Spinal cord (tissue), 10 donors: Measurements from ENCODE around the gene PLCB1. TPM values are rescaled to one million over a fixed set of nuclear protein-coding genes. Genes with fewer than 3 reads are reported as not detected.
A peak's percentile ranks its signal among the peaks of the same experiment; 100 is the strongest.

Experiments
- DNase-seq, 6 donors: peaks; one replicate each; pipeline versions ENCODE4 v3.0.0 to v3.0.0-alpha.2; 2013 to 2015; ENCODE audit warnings: low spot score in 6 of 6, low read depth in 4 of 6
- H3K27ac ChIP-seq: one replicate; pipeline ENCODE4 v1.5.1; 2013; ENCODE audit warnings: low read depth, low read length, control low read depth
- H3K27me3 ChIP-seq: one replicate; pipeline ENCODE4 v1.6.1; 2013; ENCODE audit warnings: low read length; ENCODE audit not compliant: control insufficient read depth, insufficient read depth
- H3K36me3 ChIP-seq: one replicate; pipeline ENCODE4 v1.6.1; 2013; ENCODE audit warnings: low read length; ENCODE audit not compliant: control insufficient read depth, insufficient read depth
- H3K4me1 ChIP-seq: one replicate; pipeline ENCODE4 v1.6.1; 2013; ENCODE audit warnings: low read length; ENCODE audit not compliant: control insufficient read depth, insufficient read depth
- H3K4me3 ChIP-seq: one replicate; pipeline ENCODE4 v1.5.1; 2013; ENCODE audit warnings: low read depth, low read length, control low read depth
- H3K9me3 ChIP-seq: one replicate; pipeline ENCODE4 v1.6.1; 2013; ENCODE audit warnings: low read length; ENCODE audit not compliant: control insufficient read depth, insufficient read depth
- WGBS: methylation state at CpG from one replicate; pipeline ENCODE4 v1.1.5; 2013; ENCODE audit warnings: missing lambda C conversion rate; ENCODE audit not compliant: insufficient coverage; 5-methylcytosine and 5-hydroxymethylcytosine counted together
- polyA plus RNA-seq, 2 donors: library from polyadenylated mRNA; unstranded; fragments of 120-200 nt; gene quantifications; one replicate each; pipeline ENCODE4 v1.2.1, GENCODE V29; 2013; ENCODE audit not compliant: insufficient read length in 2 of 2
- total RNA-seq, 2 donors: library from RNA; depleted of rRNA in 1 of 2; stranded (reverse); fragments of 120-200 nt in 1 of 2; fragments of >200 nt in 1 of 2; gene quantifications; one replicate each; pipeline versions ENCODE4 v1.2.3 to v1.2.4, GENCODE V29; 2013 to 2014
- donor health status: healthy.

PLCB1 gene
- total and polyA plus RNA-seq, 4 donors = 42.9 to 111 (median 88.2) TPM

DNA sequence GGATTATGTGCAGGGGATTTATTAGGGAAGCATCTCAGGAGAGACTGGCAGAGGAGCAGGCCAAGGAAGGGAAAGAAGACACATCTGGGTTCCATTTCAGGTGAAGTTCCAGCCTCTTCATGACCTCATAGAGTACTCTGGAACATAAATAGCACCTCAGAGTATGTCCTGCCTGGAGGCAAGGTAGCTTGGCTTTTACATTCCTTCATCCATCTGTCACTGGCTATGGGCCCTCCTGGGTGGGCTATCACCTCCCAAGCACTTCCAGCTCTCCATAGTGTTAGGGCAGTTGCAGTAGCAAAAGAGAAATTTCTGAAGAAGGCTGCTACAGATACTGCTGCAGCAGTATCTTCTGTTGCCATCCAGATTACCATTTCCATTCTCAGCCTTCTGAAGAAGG lies 116.0 kb downstream of the PLCB1 start:
- no peak for DNase-seq
- H3K36me3 ChIP-seq = no peaks in the 10 kb centered on the region
- no peak overlapping the region for H3K4me3 ChIP-seq
- H3K4me1 ChIP-seq = no peaks in the 10 kb centered on the region
- no peaks in the 10 kb centered on the region for H3K9me3 ChIP-seq
- H3K27me3 ChIP-seq = no peaks in the 10 kb centered on the region
- no peak overlapping the region for H3K27ac ChIP-seq

DNA sequence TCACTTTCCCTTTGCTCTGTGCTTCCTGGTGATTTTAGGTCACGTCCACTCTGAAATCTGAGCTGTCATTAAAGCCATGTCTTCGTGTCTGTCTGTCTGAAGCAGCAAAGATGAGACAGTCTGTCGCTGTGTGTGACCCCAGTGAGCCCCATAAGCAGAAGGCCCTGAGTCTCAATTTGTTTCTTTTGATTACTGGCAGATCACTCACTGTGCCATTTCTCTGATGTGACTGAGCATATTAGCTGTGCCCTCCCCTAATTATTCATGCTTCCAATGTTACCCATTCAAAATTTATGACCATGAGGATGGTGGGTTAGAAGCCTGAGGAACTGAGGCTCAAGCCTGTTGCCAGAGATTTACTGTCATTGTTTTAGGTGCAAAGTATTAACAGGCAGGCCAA lies 117.6 kb downstream of the PLCB1 start:
- Histone ChIP-seq H3K27ac (no peak overlapping the region), H3K4me1 (no peaks in the 10 kb centered on the region), H3K4me3 (no peak overlapping the region), H3K36me3 (no peaks in the 10 kb centered on the region), H3K9me3 (no peaks in the 10 kb centered on the region), H3K27me3 (no peaks in the 10 kb centered on the region)
- WGBS = 56% methylated on average over 3 of the region's 3 CpGs
- DNase-seq = no peak

DNA sequence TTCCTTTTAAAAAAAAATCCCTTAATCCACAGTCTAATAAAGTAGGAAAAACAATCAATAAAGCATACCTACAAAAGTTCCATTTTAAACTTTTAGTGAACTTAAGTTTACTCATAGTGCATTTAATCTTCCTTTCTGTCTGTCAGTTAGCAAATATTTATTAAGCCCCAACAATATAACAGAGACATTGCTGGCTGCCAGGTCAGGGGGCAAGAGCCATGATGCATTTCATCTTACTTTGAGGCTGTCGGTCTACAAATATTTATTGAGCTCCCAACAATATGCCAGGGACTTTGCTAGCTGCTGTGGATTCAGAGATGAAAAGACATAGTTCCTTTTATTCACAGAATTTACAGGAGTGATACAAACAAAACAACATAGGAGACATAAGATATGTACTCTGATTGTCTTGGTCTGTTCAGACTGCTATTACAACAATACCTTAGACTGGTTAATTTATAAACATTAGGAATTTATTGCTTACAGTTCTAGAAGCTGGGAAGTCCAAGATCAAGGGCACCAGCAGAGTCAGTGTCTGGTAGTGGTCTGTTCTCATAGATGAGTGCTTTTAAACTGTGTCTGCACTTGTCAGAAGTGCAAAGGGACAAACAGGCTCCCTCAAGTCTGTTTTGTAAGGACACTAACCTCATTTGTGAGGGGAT lies 118.6 kb downstream of the PLCB1 start:
- no peak for DNase-seq
- H3K36me3 ChIP-seq = no peaks in the 10 kb centered on the region
- no peaks in the 10 kb centered on the region for H3K9me3 ChIP-seq
- no peak overlapping the region for H3K4me3 ChIP-seq
- no peaks in the 10 kb centered on the region for H3K27me3 ChIP-seq
- H3K27ac ChIP-seq = no peak overlapping the region
- H3K4me1 ChIP-seq = no peaks in the 10 kb centered on the region
- no CpG with 5 or more reads among the region's 1 CpG for WGBS

DNA sequence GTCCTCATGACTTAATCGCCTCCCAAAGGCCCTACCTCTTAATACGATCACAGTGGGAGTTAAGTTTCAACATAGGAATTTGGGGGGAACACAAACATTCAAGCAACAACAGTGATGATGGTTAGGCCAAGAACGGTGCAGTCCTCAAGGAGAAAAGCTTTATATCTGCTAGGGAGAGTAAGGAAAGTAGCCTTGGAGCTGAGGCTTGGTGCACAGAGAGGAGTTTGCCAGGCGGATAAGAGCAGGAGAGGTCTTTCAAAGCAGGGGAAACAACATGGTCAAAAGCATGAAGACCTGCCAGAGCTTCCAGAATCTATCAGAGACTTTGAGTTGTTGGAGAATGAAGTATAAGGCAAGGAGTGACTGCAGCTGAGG lies 119.1 kb downstream of the PLCB1 start:
- Histone ChIP-seq H3K27me3 (no peaks in the 10 kb centered on the region), H3K4me1 (no peaks in the 10 kb centered on the region), H3K36me3 (no peaks in the 10 kb centered on the region), H3K9me3 (no peaks in the 10 kb centered on the region), H3K4me3 (no peak overlapping the region), H3K27ac (no peak overlapping the region)
- DNase-seq = no peak
- 100% methylated on average over 2 of the region's 4 CpGs for WGBS

DNA sequence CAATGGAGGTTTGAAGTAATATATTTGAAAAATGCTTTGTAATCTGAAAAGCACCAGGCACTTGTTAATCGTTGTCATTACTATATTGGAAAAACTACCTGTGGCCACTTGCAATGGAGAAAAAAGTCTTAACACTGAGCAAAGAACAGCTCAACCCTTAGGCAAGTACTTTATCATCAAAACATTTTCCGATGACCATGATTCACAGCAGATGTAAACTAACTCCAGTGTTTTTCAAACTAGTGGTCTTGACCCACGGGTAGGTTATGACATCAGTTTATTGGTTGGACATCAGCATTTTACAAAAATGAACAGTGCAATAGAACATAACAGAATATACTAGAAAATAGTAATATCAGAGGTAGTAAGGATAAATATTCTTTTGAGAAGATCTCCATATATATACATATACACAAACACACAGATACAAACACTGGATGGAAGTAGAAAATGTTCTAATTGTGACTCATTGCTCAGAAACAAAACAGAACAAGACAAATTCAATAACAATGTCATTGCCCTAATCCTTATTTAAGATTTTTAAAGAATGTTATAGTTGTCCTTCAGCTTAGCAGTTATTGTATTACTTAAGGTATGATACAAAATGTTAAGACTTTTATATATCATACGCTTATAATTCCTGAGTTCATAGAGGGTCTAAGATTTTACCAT lies 123.0 kb downstream of the PLCB1 start:
- Histone ChIP-seq H3K27ac (no peak overlapping the region), H3K4me1 (no peaks in the 10 kb centered on the region), H3K36me3 (no peaks in the 10 kb centered on the region), H3K27me3 (no peaks in the 10 kb centered on the region), H3K4me3 (no peak overlapping the region), H3K9me3 (no peaks in the 10 kb centered on the region)
- no peak for DNase-seq
- no CpG with 5 or more reads among the region's 4 CpGs for WGBS

DNA sequence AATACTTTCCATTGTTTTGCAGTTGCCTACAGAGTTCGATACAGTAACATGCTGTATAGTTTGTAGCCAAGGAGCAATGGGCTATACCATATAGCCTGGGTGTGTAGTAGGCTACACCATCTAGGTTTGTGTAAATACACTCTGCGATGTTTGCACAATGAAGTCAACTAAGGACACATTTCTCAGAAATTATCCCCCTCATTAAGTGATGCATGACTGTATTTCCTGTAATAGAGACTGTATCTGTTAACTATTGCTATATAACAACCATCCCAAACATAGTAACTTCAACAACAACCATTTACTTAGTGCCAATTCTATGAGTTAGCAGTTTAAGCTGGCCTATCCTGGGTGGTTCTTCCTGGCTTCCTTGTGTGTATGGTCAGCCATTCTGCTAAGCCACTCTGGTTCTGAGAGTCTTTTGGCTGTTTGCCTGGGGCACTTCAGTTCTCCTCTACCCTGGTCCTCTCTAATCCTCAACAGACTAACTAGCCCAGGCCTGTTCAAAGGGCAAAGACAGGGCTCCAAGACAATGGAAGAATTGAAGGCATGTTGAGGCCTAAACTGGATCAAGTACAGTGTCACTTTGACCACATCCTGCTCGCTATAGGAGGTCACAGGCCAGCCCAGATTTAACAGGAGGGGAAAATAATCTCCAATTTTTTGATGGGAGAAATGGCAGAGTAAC lies 124.0 kb downstream of the PLCB1 start:
- no peaks in the 10 kb centered on the region for H3K4me1 ChIP-seq
- H3K27me3 ChIP-seq = no peaks in the 10 kb centered on the region
- WGBS = 100% methylated on average over 1 of the region's 3 CpGs
- H3K36me3 ChIP-seq = no peaks in the 10 kb centered on the region
- no peaks in the 10 kb centered on the region for H3K9me3 ChIP-seq
- H3K4me3 ChIP-seq = no peak overlapping the region
- no peak overlapping the region for H3K27ac ChIP-seq
- no peak for DNase-seq

DNA sequence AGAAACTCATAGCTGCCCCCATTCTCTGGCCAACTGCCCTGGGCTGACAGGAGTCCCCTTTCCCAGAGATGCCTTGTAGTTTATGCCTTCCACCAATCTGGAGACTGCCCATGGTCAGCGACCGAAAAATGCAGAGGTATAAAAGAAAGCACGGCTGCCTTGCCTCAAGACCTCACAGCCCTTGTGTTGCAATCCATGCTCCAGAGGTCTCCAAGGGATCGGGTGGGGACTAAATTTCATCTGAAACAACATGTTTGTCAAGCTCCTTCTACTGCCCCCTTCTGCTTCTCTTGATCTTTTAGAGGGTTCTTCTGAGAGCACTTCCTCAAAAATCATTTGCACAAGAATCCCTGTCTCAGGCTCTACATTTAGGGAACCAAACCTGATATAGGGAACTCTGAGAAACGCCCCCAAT lies 128.8 kb downstream of the PLCB1 start:
- no peak overlapping the region for H3K27ac ChIP-seq
- 98% methylated on average over 4 of the region's 5 CpGs for WGBS
- H3K4me1 ChIP-seq = no peaks in the 10 kb centered on the region
- H3K9me3 ChIP-seq = no peaks in the 10 kb centered on the region
- no peaks in the 10 kb centered on the region for H3K36me3 ChIP-seq
- no peak overlapping the region for H3K4me3 ChIP-seq
- no peak for DNase-seq
- no peaks in the 10 kb centered on the region for H3K27me3 ChIP-seq

DNA sequence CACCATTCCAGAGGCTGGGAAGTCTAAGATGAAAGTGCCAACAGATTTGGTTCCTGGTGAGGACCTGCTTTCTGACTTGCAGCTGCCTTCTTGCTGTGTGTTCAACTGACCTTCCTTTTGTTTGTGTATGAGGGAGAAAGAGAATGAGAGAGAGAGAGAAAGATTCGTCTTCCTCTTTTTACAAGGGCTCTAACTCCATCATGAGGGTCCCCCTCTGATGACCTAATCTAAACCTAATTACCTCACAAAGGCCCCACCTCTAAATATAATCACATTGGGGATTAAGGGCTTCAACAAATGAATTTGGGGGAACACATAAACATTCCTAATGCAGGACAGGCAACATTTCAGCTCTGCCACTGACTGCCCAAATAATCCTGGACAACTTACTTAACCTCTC lies 130.7 kb downstream of the PLCB1 start:
- no peaks in the 10 kb centered on the region for H3K27me3 ChIP-seq
- H3K9me3 ChIP-seq = no peaks in the 10 kb centered on the region
- no peak for DNase-seq
- no CpG with 5 or more reads among the region's 1 CpG for WGBS
- no peak overlapping the region for H3K4me3 ChIP-seq
- H3K27ac ChIP-seq = no peak overlapping the region
- H3K36me3 ChIP-seq = no peaks in the 10 kb centered on the region
- H3K4me1 ChIP-seq = no peaks in the 10 kb centered on the region

DNA sequence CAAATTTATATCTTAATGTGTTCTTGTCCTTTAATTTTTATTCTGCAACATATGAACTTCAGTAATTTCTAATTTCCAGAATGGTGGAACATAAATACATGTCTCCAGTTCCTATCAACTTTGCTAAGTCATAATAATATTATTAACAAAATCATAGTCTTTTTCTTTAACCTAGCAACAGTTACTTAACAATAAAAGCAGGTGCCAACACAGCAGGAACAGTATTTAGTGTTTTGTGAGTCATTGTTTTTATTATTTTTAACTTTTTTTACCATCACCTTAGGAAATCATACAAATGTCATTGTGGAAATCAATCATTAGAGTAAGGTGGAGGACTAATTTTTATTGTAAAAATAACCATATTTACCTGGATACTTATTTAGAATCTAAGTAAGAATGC lies 133.5 kb downstream of the PLCB1 start:
- Histone ChIP-seq H3K9me3 (no peaks in the 10 kb centered on the region), H3K36me3 (no peaks in the 10 kb centered on the region), H3K27ac (no peak overlapping the region)

DNA sequence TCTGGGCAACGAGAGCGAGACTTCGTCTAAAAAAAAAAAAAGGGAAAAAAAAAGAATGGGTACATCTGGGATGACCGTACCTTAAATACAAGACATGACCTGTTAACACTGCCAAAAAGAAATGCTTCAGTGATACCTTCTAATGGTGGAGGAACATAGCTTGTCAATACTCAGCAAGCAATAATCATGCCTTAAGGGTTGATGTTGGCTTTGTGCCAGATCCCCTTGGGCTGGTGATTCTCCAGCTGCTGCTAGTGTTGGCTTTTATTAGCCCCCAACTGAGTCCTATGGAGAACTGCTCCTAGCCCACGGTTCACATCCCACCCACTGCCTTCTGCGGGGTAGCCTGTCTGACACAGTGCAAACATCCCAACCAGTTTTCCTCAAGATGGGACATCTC lies 134.9 kb downstream of the PLCB1 start:
- Histone ChIP-seq H3K27me3 (no peaks in the 10 kb centered on the region), H3K4me1 (no peaks in the 10 kb centered on the region), H3K36me3 (no peaks in the 10 kb centered on the region), H3K27ac (no peak overlapping the region), H3K9me3 (no peaks in the 10 kb centered on the region), H3K4me3 (no peak overlapping the region)
- peak in 1 of 6 donors; percentile 47 for DNase-seq
- 77% methylated on average over 2 of the region's 6 CpGs for WGBS

More for the DNA sequence above, 133.5 kb downstream of the PLCB1 start:
- Histone ChIP-seq H3K4me1 (no peaks in the 10 kb centered on the region), H3K27me3 (no peaks in the 10 kb centered on the region), H3K4me3 (no peak overlapping the region)
- no peak for DNase-seq
